Osteocyte (in vitro differentiated cells): ENCODE measurements around the gene C1orf56. TPM values are rescaled to one million over a fixed set of nuclear protein-coding genes. Genes with fewer than 3 reads are reported as not detected.

ENCODE experiments used
- DNase-seq: peaks from one replicate; pipeline ENCODE4 v3.0.0; 2021; ENCODE audit warnings: mixed read lengths; ENCODE audit not compliant: unreplicated experiment; ENCODE audit errors: extremely low spot score
- H3K27ac Mint-ChIP-seq: one replicate; pipeline ENCODE4 v1.8.0; 2021; ENCODE audit warnings: mild to moderate bottlenecking, mixed read lengths; ENCODE audit not compliant: unreplicated experiment
- H3K27me3 Mint-ChIP-seq: one replicate; pipeline ENCODE4 v1.8.0; 2021; ENCODE audit warnings: mixed read lengths; ENCODE audit not compliant: unreplicated experiment
- H3K36me3 Mint-ChIP-seq: one replicate; pipeline ENCODE4 v1.8.0; 2021; ENCODE audit warnings: mixed read lengths; ENCODE audit not compliant: unreplicated experiment
- H3K4me1 Mint-ChIP-seq: one replicate; pipeline ENCODE4 v1.8.0; 2021; ENCODE audit warnings: mixed read lengths; ENCODE audit not compliant: unreplicated experiment
- H3K4me3 Mint-ChIP-seq: one replicate; pipeline ENCODE4 v1.8.0; 2021; ENCODE audit warnings: mild to moderate bottlenecking, moderate library complexity, mixed read lengths; ENCODE audit not compliant: unreplicated experiment
- H3K9me3 Mint-ChIP-seq: one replicate; pipeline ENCODE4 v1.8.0; 2021; ENCODE audit warnings: mixed read lengths; ENCODE audit not compliant: unreplicated experiment
- CTCF ChIP-seq: fragments of 200-600 bp; sonication (generic); IDR thresholded peaks from 2 replicates; pipeline ENCODE4 v1.5.0; 2021; ENCODE audit warnings: antibody characterized with exemption, mild to moderate bottlenecking, moderate library complexity
- total RNA-seq: library from RNA; stranded (reverse); gene quantifications from 2 replicates; pipeline ENCODE4 v1.2.1, GENCODE V29; 2021

C1orf56 gene
- total RNA-seq, 1 donor from 2014 or later: 5.2 TPM

GRCh38 chr1:151055581-151055980 is 8.0 kb downstream of the C1orf56 start:
- peaks cover 24% of the 10 kb centered on the region for H3K4me1 Mint-ChIP-seq
- no peaks in the 10 kb centered on the region for H3K27me3 Mint-ChIP-seq

GRCh38 chr1:151056149-151056548 is 8.6 kb downstream of the C1orf56 start:
- TF ChIP-seq CTCF: no peak
- H3K36me3 Mint-ChIP-seq: peaks cover 23% of the 10 kb centered on the region
- no peak overlapping the region for H3K4me3 Mint-ChIP-seq
- no peak for DNase-seq
- H3K4me1 Mint-ChIP-seq: peaks cover 30% of the 10 kb centered on the region
- H3K27ac Mint-ChIP-seq: peak overlapping the region; percentile 48
- H3K27me3 Mint-ChIP-seq: no peaks in the 10 kb centered on the region
- no peaks in the 10 kb centered on the region for H3K9me3 Mint-ChIP-seq

More at GRCh38 chr1:151055581-151055980, 8.0 kb downstream of the C1orf56 start:
- Mint-ChIP-seq H3K4me3 (no peak overlapping the region), H3K36me3 (peaks cover 26% of the 10 kb centered on the region), H3K27ac (no peak overlapping the region), H3K9me3 (no peaks in the 10 kb centered on the region)
- DNase-seq: no peak
- no peak for TF ChIP-seq CTCF

GRCh38 chr1:151058692-151059091 is 11.1 kb downstream of the C1orf56 start:
- H3K27ac Mint-ChIP-seq: peak overlapping the region; percentile 88
- H3K4me3 Mint-ChIP-seq: peak overlapping the region; percentile 83
- no peaks in the 10 kb centered on the region for H3K9me3 Mint-ChIP-seq
- no peaks in the 10 kb centered on the region for H3K27me3 Mint-ChIP-seq
- TF ChIP-seq CTCF: no peak
- peaks cover 18% of the 10 kb centered on the region for H3K36me3 Mint-ChIP-seq
- DNase-seq: no peak
- H3K4me1 Mint-ChIP-seq: peaks cover 50% of the 10 kb centered on the region

- Mint-ChIP-seq H3K4me3 (peak within 1 kb of the TSS; percentile 83), H3K4me1 (peaks cover 53% of the 10 kb centered on the region), H3K9me3 (no peaks in the 10 kb centered on the region), H3K36me3 (peaks cover 16% of the 10 kb centered on the region), H3K27me3 (no peaks in the 10 kb centered on the region), H3K27ac (peak within 1 kb of the TSS; percentile 88)
- TF ChIP-seq CTCF: peak; percentile 73
- DNase-seq: peak; percentile 93
Measured at GRCh38 chr1:151059109-151060006, 11.8 kb downstream of the C1orf56 start, which contains the start of gene CDC42SE1. Gene CDC42SE1, minus strand, starts transcription at chr1:151059622. Its CDS starts 3,892 bp downstream, at chr1:151055730.

GRCh38 chr1:151060007-151060656 is 12.6 kb downstream of the C1orf56 start, which contains the start of gene MLLT11:
Gene MLLT11, plus strand, starts transcription at chr1:151060397. Its CDS starts 6,828 bp downstream, at chr1:151067225.
- Mint-ChIP-seq H3K36me3 (peaks cover 10% of the 10 kb centered on the region), H3K27ac (peak within 1 kb of the TSS; percentile 88), H3K9me3 (no peaks in the 10 kb centered on the region), H3K4me3 (peak within 1 kb of the TSS; percentile 83), H3K27me3 (no peaks in the 10 kb centered on the region), H3K4me1 (peaks cover 57% of the 10 kb centered on the region)
- TF ChIP-seq CTCF: peak; percentile 7
- DNase-seq: no peak
